Panc1 (cell line): ENCODE measurements around the gene ZBTB37.

Experiments used
- CTCF ChIP-seq: fragments of 450-650 bp; IDR thresholded peaks from 2 replicates; pipeline ENCODE4 v1.5.1; 2017; ENCODE audit warnings: mild to moderate bottlenecking
- TCF7L2 ChIP-seq: IDR thresholded peaks from 2 replicates; pipeline ENCODE4 v1.6.1; 2011; ENCODE audit warnings: mild to moderate bottlenecking, low read depth, low read length, inconsistent platforms

- TF ChIP-seq CTCF (no peak), TCF7L2 (no peak)
Measured at GRCh38 chr1:173925306-173926242, 57.4 kb downstream of the ZBTB37 start.
